Stomach smooth muscle (tissue), 2 donors: ENCODE results near the gene C3orf80.
A peak's percentile ranks its signal among the peaks of the same experiment; 100 is the strongest.
"Not testable (repeated sequence)": the region's sequence is repeated elsewhere in the genome, so short reads cannot be mapped to it uniquely, and the experiment has no call there.

Experiments
- H3K27ac ChIP-seq: one replicate; pipeline ENCODE4 v1.7.0; 2013; ENCODE audit warnings: mild to moderate bottlenecking, low read length, inconsistent platforms
- H3K27me3 ChIP-seq, 2 donors: one replicate each; pipeline ENCODE4 v1.7.0; 2013; ENCODE audit warnings: low read length in 2 of 2; ENCODE audit not compliant: insufficient read depth in 2 of 2, control insufficient read depth in 1 of 2
- H3K36me3 ChIP-seq, 2 donors: one replicate each; pipeline ENCODE4 v1.7.0; 2013; ENCODE audit warnings: low read length in 2 of 2; ENCODE audit not compliant: control insufficient read depth in 2 of 2, insufficient read depth in 2 of 2
- H3K4me1 ChIP-seq: one replicate; pipeline ENCODE4 v1.7.0; 2013; ENCODE audit warnings: low read length; ENCODE audit not compliant: control insufficient read depth, insufficient read depth
- H3K4me3 ChIP-seq, 2 donors: one replicate each; pipeline ENCODE4 v1.7.0; 2013; ENCODE audit warnings: low read length in 2 of 2
- H3K9ac ChIP-seq, 2 donors: one replicate each; pipeline ENCODE4 v1.7.0; 2013; ENCODE audit warnings: low read length in 2 of 2, mild to moderate bottlenecking in 1 of 2
- H3K9me3 ChIP-seq, 2 donors: one replicate each; pipeline ENCODE4 v1.7.0; 2013; ENCODE audit warnings: low read length in 2 of 2; ENCODE audit not compliant: control insufficient read depth in 2 of 2
- donor health status: healthy.
- donor health status: Pancreatic carcinoma.

The C3orf80 gene

DNA sequence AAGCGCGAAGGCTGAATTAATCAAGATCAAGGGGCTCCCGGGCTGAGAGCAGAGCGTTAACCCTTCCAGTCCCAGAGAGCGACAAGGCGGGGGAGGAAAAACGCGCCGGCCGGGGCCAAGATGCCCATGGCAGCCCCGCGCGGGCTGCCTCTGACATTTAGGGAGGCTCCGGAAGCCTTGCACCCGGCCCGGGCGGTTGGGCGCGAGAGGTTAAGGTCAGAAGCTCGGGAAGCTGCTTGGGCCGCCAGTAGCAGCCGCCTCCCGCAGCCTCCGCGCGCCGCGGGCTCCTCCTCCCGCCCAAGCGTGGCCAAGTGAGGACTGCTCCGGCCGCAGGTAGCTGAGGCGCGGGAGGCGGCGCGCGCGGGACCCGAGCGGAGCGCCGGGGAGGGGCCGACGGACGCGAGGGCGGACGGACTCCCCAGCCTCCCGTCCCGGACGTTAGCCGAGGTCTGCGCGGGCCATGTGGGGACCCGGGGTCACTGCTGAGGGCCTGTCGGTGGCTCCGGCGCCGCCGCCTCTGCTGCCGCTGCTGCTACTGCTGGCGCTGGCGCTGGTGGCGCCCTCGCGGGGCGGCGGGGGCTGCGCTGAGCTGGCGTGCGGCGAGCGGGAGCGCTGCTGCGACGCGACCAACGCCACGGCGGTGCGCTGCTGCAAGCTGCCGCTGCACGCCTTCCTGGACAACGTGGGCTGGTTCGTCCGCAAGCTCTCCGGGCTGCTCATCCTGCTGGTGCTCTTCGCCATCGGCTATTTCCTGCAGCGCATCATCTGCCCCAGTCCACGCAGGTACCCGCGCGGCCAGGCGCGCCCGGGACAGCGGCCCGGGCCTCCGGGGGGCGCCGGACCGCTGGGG is at the start of gene C3orf80:
C3orf80 (plus strand) TSS at position 247 of the 850 bp plus-strand sequence; CDS start at position 461, 214 bp downstream.
- H3K9me3 ChIP-seq: no peaks in the 10 kb centered on the region
- no peaks in the 10 kb centered on the region for H3K36me3 ChIP-seq
- no peak within 1 kb of the TSS for H3K27ac ChIP-seq
- H3K27me3 ChIP-seq: peaks cover 14 to 42% of the 10 kb centered on the region in 2 donors
- H3K4me1 ChIP-seq: peaks cover 15% of the 10 kb centered on the region
- H3K4me3 ChIP-seq: peak within 1 kb of the TSS; percentile 58 to 74
- no peak within 1 kb of the TSS for H3K9ac ChIP-seq

DNA sequence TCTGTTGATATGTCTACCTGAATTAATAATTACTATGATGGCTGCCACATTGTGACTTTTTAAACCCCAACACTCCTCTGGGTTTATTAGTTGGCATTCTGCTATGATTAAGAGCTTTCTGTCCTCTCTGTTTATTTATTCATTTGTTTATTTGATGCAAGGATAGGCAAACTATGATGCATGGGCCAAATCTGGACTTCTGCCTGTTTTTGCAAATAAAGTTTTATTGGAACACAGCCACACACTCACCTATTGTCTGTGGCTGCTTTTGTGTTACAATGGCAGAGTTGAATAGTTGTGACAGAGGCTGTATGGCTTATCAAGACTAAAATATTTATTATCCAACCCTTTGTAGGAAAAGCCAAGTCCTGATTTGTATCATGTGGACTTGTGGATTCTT is 48.3 kb upstream of the C3orf80 start:
- Histone ChIP-seq H3K36me3 (no peaks in the 10 kb centered on the region), H3K27me3 (no peaks in the 10 kb centered on the region), H3K4me1 (peaks cover 4% of the 10 kb centered on the region), H3K9ac (no peak overlapping the region), H3K9me3 (no peaks in the 10 kb centered on the region), H3K4me3 (no peak overlapping the region), H3K27ac (no peak overlapping the region)

DNA sequence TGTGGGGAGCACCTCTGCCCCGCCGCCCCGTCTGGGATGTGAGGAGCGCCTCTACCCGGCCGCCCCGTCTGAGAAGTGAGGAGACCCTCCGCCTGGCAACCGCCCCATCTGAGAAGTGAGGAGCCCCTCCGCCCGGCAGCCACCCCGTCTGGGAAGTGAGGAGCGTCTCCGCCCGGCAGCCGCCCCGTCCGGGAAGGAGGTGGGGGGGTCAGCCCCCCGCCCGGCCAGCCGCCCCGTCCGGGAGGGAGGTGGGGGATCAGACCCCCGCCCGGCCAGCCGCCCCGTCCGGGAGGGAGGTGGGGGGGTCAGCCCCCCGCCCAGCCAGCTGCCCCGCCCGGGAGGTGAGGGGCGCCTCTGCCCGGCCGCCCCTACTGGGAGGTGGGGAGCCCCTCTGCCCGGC is 46.6 kb upstream of the C3orf80 start:
- H3K9me3 ChIP-seq, H3K27me3 ChIP-seq, H3K4me1 ChIP-seq, H3K27ac ChIP-seq, H3K9ac ChIP-seq, H3K4me3 ChIP-seq, H3K36me3 ChIP-seq: not testable (repeated sequence)

DNA sequence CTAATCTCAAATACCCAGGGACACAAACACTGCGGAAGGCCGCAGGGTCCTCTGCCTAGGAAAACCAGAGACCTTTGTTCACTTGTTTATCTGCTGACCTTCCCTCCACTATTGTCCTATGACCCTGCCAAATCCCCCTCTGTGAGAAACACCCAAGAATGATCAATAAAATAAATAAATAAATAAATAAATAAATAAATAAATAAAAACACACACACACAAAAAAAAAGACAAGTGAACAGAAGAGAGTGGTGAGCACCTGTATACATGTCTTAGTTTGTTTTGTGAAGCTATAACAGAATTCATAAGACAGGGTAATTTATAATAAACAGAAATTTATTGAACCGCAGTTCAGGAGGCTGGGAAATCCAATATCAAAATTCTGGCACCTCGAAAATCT is 45.8 kb upstream of the C3orf80 start:
- H3K27ac ChIP-seq, H3K9me3 ChIP-seq: not testable (repeated sequence)

DNA sequence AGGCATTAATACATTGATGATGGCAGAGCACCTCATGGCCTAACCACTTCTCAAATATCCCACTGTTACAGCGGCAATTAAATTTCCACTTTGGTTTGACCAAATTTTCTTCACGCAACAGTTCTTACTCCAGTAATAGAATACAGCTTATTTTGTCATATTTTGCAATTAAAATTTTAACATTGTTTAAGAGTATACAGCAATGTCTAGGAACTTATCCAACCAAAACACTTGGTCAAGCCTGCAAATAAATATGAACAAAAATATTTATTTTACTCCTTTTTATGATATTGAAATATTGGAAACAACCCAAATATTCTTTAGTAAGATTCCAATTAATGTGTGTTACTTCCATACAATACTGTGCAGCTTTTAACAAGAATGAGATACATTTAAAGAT is 45.3 kb upstream of the C3orf80 start:
- Histone ChIP-seq H3K27me3 (no peaks in the 10 kb centered on the region), H3K27ac (no peak overlapping the region), H3K9me3 (no peaks in the 10 kb centered on the region), H3K4me3 (no peak overlapping the region), H3K36me3 (no peaks in the 10 kb centered on the region), H3K4me1 (peaks cover 4% of the 10 kb centered on the region), H3K9ac (no peak overlapping the region)

More for the DNA sequence above, 45.8 kb upstream of the C3orf80 start:
- not testable (repeated sequence) for H3K4me1 ChIP-seq, H3K27me3 ChIP-seq, H3K36me3 ChIP-seq, H3K9ac ChIP-seq, H3K4me3 ChIP-seq

DNA sequence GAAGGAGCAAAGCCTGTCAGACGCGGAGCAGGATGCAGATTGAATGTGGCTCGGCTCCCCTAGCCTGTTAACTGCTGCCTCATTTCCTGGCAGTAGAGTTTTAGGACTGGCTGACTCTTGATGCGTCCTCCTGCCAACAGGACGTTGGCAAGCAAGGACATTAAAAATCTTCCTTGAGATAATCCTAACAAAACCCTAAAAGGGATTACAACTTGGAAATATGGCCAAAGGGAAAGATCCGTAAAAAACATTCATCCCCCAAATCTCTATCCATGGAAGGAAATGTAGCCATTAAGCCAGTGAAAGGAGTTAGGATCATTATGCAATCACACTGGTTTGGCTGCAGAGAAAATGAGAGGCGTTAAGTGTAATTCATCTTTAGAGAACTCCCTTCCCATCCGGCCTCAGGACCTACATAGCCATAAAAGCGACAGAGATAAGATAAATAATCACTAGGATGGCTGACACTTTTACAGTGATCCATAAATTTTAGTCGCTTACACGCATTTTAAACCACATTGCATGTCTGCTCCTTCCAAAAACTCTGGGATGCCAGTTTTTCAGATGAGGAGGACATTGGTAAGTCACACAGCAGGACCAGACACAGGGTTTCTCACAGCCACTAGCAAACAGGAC is 44.5 kb upstream of the C3orf80 start:
- H3K9ac ChIP-seq: no peak overlapping the region
- no peak overlapping the region for H3K27ac ChIP-seq
- H3K27me3 ChIP-seq: no peaks in the 10 kb centered on the region
- H3K4me1 ChIP-seq: peaks cover 4% of the 10 kb centered on the region
- no peaks in the 10 kb centered on the region for H3K36me3 ChIP-seq
- H3K4me3 ChIP-seq: peak overlapping the region in 1 of 2 donors; percentile 24
- H3K9me3 ChIP-seq: no peaks in the 10 kb centered on the region

DNA sequence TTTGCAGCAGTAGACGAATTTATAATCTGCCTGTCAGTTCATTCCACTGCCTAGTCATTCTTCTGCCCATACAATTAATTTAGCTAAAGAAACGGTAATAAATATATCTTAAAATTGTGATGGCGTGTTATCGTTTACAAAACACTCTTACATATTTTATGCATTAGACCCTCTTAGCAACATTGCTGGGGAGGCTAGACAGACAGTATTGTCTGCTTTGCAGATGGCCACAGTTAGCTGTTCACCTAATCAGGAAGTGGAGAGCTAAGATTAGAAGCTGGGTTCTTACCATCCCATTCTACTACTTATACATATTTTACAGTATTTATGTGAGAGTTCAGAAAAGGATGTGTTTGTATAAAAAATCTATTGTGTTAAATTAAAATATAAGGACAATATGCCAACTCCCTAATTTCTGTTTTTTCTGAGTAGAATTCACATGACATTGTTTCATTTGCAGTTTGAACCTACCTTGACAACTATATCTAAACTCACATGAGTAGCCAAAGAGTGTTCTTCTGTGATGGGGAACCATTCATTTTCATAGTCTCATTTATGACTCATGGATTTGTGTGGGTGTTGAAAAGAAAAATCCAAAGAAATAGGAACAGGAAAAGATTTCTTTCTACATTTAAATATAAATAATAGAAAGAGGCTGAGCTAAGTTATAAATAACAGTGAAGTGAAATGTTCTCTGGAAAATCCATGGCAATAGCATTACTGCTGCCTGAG is 41.7 kb upstream of the C3orf80 start:
- Histone ChIP-seq H3K4me3 (no peak overlapping the region), H3K9me3 (no peaks in the 10 kb centered on the region), H3K27ac (no peak overlapping the region), H3K9ac (no peak overlapping the region), H3K36me3 (no peaks in the 10 kb centered on the region), H3K4me1 (peaks cover 4% of the 10 kb centered on the region), H3K27me3 (no peaks in the 10 kb centered on the region)

DNA sequence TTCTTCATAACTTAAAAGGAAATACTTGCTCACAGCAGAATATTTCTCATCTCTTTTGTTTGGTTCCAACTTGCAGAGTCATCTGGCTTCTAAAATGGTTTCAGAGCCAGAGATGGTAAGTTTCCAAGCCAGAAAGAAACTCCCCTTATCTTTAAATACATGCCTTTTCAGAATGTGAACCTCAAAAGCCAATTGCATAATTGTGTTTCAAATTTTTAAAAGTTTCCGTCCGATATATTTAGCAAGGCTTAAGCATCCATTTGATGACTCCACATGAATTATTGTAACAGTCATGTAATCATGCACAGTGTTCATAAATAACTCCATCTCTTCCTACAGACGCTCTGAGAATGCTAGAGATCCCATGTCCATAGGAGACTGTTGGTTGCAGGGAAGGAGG is 40.6 kb upstream of the C3orf80 start:
- no peak overlapping the region for H3K4me3 ChIP-seq
- no peaks in the 10 kb centered on the region for H3K27me3 ChIP-seq
- no peaks in the 10 kb centered on the region for H3K9me3 ChIP-seq
- no peak overlapping the region for H3K9ac ChIP-seq
- H3K36me3 ChIP-seq: no peaks in the 10 kb centered on the region
- peaks cover 4% of the 10 kb centered on the region for H3K4me1 ChIP-seq
- H3K27ac ChIP-seq: no peak overlapping the region

DNA sequence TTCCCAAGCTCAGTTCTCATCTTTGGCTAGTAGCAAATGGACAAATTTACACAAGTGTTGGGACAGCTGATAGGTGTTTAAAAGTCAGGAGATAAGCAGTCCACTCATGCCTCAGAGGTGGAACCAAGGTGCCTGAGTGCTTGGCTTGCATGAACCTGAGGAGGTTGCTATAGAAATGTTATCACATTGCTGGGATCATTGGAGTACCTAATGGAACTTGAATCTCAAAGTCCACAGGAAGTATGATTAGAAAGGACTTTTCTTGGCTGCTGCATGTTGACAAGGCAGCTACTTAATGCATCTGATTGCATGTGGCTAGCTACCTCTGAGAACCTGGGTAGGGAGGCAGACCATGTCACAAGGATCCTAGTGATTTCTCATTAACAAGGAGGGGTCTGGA is 39.5 kb upstream of the C3orf80 start:
- H3K36me3 ChIP-seq: no peaks in the 10 kb centered on the region
- no peak overlapping the region for H3K9ac ChIP-seq
- no peak overlapping the region for H3K27ac ChIP-seq
- no peaks in the 10 kb centered on the region for H3K9me3 ChIP-seq
- H3K27me3 ChIP-seq: no peaks in the 10 kb centered on the region
- peaks cover 3% of the 10 kb centered on the region for H3K4me1 ChIP-seq
- H3K4me3 ChIP-seq: no peak overlapping the region

DNA sequence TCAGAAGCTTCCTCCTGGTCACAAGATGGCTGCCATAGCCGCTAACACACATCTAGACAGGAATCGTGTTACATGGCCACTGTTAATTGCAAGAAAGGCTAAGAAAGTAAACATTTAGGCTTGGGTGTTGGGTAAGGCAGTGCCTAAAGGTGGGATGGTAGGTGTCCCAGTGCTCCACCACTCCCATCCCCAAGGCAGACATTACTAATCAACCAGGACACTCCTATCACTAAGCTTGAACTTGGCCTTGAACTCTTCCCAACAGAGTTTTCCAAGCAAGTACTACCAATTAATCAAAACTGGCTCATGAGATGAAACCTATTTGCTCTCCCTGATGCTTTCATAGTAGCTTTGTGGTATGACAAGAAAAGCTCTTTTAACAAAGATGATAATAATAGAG is 37.9 kb upstream of the C3orf80 start:
- H3K36me3 ChIP-seq: no peaks in the 10 kb centered on the region
- no peak overlapping the region for H3K27ac ChIP-seq
- H3K4me3 ChIP-seq: no peak overlapping the region
- H3K9me3 ChIP-seq: no peaks in the 10 kb centered on the region
- no peak overlapping the region for H3K9ac ChIP-seq
- H3K4me1 ChIP-seq: no peaks in the 10 kb centered on the region
- no peaks in the 10 kb centered on the region for H3K27me3 ChIP-seq
